Measurements from ENCODE around the gene ANKRD11.

- no peak for TF ChIP-seq CTCF (IDR thresholded peaks at IDR 0.05)
- TF ChIP-seq POLR2A (IDR thresholded peaks at IDR 0.05): no peak
Observed at GRCh38 chr16:89300976-89301360, 189.4 kb downstream of the ANKRD11 start.
